Stimulated activated naive CD8-positive, alpha-beta T cell treated with anti-CD3 and anti-CD28 coated beads, Interleukin-15, Interleukin-2, amounts not matched to agents 100 ng/mL and 50 ng/mL, for 24 hours (primary cell): ENCODE results near the gene TRIM7.
A peak's percentile ranks its signal among the peaks of the same experiment; 100 is the strongest.

ENCODE experiments used
- H3K27ac Mint-ChIP-seq: one replicate; pipeline ENCODE4 v1.8.0; 2021; ENCODE audit warnings: mild to moderate bottlenecking, mixed read lengths
- H3K27me3 Mint-ChIP-seq: one replicate; pipeline ENCODE4 v1.8.0; 2021; ENCODE audit warnings: mixed read lengths
- H3K36me3 Mint-ChIP-seq: one replicate; pipeline ENCODE4 v1.8.0; 2021; ENCODE audit warnings: low read depth, mixed read lengths
- H3K4me1 Mint-ChIP-seq: one replicate; pipeline ENCODE4 v1.8.0; 2021; ENCODE audit warnings: low read depth, mixed read lengths
- H3K4me3 Mint-ChIP-seq: one replicate; pipeline ENCODE4 v1.8.0; 2021; ENCODE audit warnings: mild to moderate bottlenecking, mixed read lengths
- H3K9me3 Mint-ChIP-seq: one replicate; pipeline ENCODE4 v1.8.0; 2021; ENCODE audit warnings: mixed read lengths

The TRIM7 gene

DNA sequence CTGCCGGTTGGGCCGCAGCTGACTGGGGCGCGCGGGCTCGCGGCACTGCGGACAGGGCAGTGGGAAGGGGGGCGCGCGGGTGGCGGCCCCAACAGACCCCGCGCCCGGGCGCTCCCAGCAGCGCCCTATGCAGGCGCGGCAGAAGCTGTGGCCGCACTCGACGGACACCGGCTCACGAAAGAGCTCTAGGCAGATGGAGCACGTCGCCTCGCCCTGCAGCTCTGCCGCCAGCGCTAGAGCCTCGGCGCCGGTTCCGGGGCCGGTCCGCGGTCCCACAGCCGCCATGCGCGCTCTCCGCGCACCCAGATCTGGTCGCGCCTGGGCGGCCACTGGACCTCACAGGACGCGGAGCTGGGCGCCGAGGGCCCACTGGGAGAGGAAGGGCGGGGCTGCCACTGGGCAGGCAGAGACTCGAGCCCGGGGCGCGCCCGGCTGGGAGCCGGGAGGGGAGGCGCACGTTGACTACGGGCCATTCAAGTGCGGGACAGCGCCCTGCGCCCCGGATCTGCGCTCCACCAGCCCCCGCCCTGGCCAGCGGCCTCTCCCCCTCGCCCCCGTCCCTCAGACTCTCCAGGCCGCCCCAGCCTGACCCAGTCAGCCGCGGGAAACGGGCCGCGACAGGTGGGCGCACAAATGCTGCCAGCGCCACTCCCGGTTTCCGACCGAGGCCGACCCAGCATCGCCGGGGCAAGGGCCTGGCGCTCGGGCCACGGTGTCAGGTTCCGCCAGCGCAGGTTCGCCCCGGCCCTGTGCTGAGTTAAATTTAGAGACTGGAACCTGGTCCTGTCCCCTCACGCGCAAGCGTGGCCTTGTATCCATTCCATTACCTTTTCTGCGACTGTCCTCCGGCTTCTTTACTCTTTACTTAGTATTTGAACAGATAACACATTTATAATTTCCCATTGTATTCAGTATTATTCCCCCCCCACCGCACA, at the start of gene TRIM7:
TSS of gene TRIM7 (minus strand) at position 371 of the 935 bp plus-strand sequence. CDS start at position 285, 86 bp downstream.
- H3K4me1 Mint-ChIP-seq = peaks cover 41% of the 10 kb centered on the region

DNA sequence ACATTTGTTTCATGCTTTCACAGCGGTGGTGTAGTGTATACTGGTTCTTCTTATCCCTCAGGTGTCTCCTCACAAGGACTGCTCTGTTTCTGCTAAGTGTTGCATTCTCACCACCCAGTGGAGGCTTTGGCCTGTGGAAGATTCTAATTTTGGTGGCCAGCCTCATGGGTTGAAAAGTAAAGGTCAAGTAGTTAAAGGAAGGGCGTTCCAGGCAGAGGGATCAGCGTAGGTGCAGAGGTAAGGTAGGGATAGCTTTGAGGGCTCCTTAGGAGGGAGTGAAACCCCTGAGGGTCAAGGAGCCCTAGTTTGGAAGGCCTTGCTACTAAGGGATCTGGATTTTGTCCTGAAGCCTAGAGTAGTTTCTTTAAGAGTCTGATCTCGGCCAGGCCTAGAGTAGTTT, 43.3 kb upstream of the TRIM7 start:
- peaks cover 49% of the 10 kb centered on the region for H3K36me3 Mint-ChIP-seq
- H3K27ac Mint-ChIP-seq = peak overlapping the region; percentile 89
- peaks cover 71% of the 10 kb centered on the region for H3K4me1 Mint-ChIP-seq
- peak overlapping the region; percentile 91 for H3K4me3 Mint-ChIP-seq
- no peaks in the 10 kb centered on the region for H3K9me3 Mint-ChIP-seq
- H3K27me3 Mint-ChIP-seq = no peaks in the 10 kb centered on the region

More for the DNA sequence above, at the start of gene TRIM7:
- Mint-ChIP-seq H3K36me3 (peaks cover 12% of the 10 kb centered on the region), H3K4me3 (peak within 1 kb of the TSS; percentile 94), H3K27me3 (peaks cover 37% of the 10 kb centered on the region), H3K9me3 (no peaks in the 10 kb centered on the region), H3K27ac (peak within 1 kb of the TSS; percentile 99)

DNA sequence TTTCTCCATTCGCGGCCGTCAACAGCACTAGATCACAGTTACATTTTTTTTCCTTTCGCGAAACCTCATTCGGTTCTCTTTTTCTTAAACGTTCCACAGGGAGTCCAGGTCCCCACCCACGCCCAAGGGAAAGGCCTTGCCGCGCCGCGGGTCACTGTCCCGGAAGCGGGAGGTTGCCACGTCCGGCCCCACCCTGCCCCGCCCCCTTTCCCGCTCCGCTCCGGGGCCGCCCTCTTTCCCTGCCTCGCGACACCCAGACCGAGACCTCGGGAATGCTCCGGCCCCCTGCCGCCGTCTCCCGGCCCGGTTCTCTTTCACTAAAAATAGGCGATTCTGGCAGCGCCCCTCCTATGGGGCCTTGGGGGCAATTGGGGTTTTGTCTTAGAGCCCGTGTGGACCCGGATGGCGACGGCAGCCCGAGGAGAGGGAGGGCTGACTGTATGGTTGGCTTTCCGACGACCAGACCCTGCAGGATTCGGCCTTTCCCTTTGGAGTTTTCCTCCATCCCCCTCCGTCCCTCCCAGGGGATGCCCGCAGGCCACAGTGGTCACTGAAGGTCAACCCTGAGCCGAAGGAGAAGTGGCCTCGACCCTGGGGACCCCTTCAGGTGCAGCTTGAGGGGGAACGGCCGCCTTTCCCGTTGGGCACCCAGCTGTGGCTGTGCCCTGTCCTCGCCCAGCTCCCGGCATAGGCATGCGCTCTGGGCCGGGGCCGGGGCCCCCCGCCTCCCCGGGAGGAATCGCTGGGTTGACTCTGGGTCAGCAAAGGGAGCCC, 41.5 kb upstream of the TRIM7 start:
- H3K36me3 Mint-ChIP-seq = peaks cover 63% of the 10 kb centered on the region

DNA sequence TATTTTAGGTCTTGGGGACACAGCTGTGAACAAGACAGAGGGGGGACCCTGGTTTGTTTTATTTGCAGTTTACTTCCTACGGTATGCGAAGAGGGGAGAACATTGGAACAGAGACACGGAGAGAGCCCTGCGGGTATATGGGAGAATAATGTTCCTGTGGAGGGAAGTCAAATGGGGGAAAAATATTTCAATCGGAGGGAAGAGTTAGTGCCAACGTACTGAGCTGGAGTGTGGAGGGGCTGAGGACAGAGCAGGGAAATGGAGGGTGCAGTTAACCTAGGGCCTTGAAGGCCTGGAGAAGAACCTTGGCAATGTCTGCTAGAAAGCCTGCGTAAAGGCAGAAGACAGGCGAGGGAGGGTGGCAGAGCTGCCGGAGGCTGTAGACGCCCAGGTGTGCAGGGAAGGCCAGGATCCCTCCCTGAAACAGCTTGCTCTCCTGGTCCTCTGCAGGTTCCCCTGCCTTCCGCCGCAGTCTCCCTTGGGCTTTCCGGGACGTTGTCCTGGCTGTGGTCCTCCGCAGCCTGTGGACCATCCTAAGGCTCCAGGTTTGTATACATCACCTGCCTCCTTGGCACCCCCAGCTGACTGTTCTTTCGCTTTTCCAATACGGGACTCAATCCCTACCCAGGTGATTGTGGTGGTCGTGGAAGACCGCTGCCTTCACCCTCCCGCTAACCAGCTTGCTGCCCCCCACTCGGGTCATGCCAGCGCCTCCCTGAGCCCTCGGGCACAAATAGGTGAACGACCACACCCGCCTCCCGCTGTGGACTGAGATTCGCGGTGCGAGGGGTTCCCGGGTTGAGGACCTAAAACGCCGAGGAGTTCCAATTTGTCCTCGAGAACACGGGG, 40.7 kb upstream of the TRIM7 start:
- Mint-ChIP-seq H3K9me3 (no peaks in the 10 kb centered on the region), H3K4me3 (peak overlapping the region; percentile 91), H3K4me1 (peaks cover 82% of the 10 kb centered on the region), H3K27me3 (no peaks in the 10 kb centered on the region), H3K36me3 (peaks cover 65% of the 10 kb centered on the region), H3K27ac (peak overlapping the region; percentile 100)

More for the DNA sequence above, 41.5 kb upstream of the TRIM7 start:
- Mint-ChIP-seq H3K9me3 (no peaks in the 10 kb centered on the region), H3K27me3 (no peaks in the 10 kb centered on the region), H3K4me1 (peaks cover 81% of the 10 kb centered on the region), H3K27ac (peak overlapping the region; percentile 100), H3K4me3 (peak overlapping the region; percentile 91)

DNA sequence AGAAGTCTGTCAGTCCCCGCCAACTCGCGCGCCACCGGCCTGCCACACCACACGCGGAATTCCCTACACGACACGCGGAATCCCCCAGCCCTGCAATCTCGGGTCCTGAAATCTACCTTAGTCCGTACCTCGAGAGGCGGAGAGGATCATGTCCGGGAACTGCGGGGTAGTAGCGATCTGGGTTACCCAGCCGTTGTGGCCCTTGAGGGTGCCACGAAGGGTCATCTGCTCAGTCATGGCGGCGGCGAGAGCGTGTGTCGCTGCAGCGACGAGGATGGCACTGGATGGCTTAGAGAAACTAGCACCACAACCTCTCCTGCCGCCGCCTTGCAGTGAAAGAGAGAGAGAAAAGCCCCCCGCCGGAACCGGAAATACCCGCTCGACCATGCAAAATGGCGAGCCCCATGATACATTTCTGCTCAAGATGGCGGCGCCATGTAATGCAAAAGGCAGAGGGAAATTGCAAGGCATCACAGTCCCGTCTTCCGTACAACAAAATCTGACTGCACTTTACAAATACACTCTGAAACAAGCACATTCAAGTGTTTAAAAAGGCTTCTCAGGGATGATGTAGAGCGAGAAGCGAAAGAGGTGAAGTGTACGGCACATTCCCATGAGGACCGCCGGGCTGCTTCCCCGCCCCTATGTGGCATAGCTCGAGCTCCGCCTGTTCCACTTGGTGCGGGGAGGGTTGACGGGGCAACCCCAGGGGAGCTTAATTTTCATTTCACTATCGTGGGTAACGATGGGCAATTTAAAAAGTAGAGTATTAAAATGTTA, 38.8 kb upstream of the TRIM7 start, which contains the start of gene RACK1:
TSS of gene RACK1 (minus strand) at position 343 of the 780 bp plus-strand sequence. CDS start at position 237, 106 bp downstream.
- Mint-ChIP-seq H3K4me1 (peaks cover 82% of the 10 kb centered on the region), H3K27me3 (no peaks in the 10 kb centered on the region)

DNA sequence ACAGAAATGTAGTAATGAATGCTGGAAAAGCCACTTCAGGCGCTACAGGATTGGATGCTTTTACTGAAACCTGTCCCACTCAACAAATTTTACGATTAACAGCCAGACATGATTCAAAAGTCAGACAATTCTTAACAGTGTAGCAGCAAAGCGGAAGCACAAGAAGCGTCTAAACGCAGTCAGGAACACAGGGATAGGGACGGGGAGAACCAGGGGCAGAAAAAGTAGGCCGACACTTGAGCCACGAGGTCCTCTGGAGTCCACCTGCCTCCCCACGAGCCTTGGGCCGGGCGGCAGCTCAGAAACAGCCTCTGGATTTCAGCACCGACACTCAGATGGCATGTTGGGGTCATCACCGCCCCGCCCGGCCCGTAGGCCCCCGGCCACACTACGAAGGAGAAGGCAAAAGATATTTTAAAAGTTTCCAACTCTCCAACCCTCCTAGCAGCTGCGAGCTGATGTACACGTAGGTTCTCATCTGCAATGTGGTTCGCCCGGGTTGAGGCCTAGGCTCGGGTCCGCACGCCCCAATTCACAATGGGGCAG, 38.1 kb upstream of the TRIM7 start:
- no peaks in the 10 kb centered on the region for H3K27me3 Mint-ChIP-seq
- H3K27ac Mint-ChIP-seq = peak overlapping the region; percentile 100
- H3K36me3 Mint-ChIP-seq = peaks cover 65% of the 10 kb centered on the region
- peaks cover 80% of the 10 kb centered on the region for H3K4me1 Mint-ChIP-seq
- no peaks in the 10 kb centered on the region for H3K9me3 Mint-ChIP-seq
- peak overlapping the region; percentile 98 for H3K4me3 Mint-ChIP-seq

More for the DNA sequence above, 38.8 kb upstream of the TRIM7 start, which contains the start of gene RACK1:
- H3K4me3 Mint-ChIP-seq = peak within 1 kb of the TSS; percentile 98
- no peaks in the 10 kb centered on the region for H3K9me3 Mint-ChIP-seq
- H3K36me3 Mint-ChIP-seq = peaks cover 64% of the 10 kb centered on the region
- H3K27ac Mint-ChIP-seq = peak within 1 kb of the TSS; percentile 100

DNA sequence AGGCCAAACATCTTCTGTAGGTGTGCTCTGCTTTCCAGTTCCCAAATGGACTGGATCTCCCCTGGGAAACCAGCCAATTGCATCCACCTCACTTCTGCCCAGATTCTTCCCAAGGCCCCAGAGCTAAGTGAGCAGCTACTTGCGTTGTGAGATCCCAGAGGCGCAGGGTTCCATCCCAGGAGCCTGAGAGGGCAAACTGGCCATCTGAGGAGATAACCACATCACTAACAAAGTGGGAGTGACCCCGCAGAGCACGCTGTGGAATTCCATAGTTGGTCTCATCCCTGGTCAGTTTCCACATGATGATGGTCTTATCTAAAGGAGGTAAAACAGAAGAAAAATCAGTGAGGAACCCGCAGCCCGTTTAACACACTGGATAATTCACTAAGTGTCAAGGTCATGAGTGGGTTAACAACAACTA, 37.0 kb upstream of the TRIM7 start:
- Mint-ChIP-seq H3K27me3 (no peaks in the 10 kb centered on the region), H3K27ac (peak overlapping the region; percentile 100), H3K4me3 (peak overlapping the region; percentile 98), H3K9me3 (no peaks in the 10 kb centered on the region), H3K4me1 (peaks cover 80% of the 10 kb centered on the region), H3K36me3 (peaks cover 70% of the 10 kb centered on the region)

DNA sequence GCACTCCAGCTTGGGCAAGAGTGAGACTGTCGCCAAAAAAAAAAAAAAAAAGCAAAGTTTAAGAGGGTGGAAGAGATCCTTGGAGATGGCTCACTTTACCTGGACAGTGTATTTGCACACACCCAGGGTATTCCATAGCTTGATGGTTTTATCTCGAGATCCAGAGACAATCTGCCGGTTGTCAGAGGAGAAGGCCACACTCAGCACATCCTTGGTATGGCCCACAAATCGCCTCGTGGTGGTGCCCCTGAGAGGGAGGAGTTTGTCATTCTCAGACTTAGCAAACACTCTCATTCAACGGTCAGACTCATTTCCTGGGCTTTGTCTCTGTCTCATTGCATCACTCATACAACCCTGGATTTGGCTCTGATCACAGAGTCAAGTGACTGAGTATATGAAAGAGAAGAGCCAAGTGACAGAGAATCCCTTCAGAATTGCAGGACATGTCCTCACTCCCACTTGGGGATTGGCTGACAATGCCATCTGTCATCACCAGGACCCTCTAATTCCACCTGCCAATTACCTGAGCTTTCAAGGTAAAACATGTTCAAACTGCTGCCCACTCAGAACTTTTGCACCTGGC, 36.5 kb upstream of the TRIM7 start:
- Mint-ChIP-seq H3K4me1 (peaks cover 85% of the 10 kb centered on the region), H3K27ac (peak overlapping the region; percentile 100), H3K36me3 (peaks cover 76% of the 10 kb centered on the region), H3K27me3 (no peaks in the 10 kb centered on the region), H3K9me3 (no peaks in the 10 kb centered on the region), H3K4me3 (peak overlapping the region; percentile 98)

DNA sequence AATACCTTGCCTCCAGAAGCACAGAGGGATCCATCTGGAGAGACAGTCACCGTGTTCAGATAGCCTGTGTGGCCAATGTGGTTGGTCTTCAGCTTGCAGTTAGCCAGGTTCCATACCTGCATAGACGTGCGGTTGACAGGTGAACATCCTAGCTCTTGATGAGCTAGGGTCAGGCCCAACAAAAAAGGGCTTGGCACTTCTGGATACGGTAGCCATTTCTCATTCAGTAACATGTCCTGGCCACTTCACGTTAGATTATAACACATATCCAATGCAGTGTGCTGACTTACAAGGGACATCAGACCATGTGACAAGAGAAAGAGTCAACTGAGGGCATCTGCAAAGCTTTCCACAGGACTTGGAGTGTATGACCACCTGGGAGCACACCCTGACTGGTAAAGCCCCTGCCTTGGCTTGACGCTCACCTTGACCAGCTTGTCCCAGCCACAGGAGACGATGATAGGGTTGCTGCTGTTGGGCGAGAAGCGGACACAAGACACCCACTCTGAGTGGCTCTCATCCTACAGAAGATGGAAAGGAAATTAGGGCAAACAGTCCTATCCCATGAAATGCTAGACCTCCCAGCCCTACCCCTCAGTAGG, 34.2 kb upstream of the TRIM7 start:
- Mint-ChIP-seq H3K27ac (peak overlapping the region; percentile 89), H3K9me3 (no peaks in the 10 kb centered on the region), H3K36me3 (peaks cover 95% of the 10 kb centered on the region), H3K4me3 (peak overlapping the region; percentile 70), H3K27me3 (no peaks in the 10 kb centered on the region), H3K4me1 (peaks cover 68% of the 10 kb centered on the region)

DNA sequence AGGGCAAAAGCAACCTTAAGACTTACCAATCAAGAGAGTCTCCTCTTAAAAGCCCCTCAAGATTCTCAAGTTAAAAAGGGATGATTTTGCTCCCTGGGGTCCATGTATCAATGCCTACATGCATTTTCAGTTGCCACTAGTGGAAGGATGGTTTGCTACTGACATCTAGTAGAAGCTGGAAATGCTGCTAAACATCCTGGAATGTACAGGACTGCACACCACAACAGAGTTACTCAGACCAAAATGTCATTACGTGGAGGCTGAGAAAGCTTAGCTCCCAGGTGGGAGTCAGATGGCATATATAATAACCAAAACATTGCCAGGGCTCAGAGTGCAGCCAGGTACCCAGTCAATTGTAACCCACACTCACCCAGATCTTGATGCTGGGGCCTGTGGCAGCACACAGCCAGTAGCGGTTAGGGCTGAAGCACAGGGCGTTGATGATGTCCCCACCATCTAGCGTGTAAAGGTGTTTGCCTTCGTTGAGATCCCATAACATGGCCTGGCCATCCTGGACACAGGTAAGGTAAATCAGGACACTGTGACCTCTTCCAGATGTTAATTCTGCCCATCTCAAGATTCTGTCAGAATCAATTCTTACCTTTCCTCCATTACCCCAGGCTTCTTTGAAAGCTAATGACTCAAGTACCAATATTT, 32.9 kb upstream of the TRIM7 start:
- H3K36me3 Mint-ChIP-seq = peaks cover 82% of the 10 kb centered on the region

DNA sequence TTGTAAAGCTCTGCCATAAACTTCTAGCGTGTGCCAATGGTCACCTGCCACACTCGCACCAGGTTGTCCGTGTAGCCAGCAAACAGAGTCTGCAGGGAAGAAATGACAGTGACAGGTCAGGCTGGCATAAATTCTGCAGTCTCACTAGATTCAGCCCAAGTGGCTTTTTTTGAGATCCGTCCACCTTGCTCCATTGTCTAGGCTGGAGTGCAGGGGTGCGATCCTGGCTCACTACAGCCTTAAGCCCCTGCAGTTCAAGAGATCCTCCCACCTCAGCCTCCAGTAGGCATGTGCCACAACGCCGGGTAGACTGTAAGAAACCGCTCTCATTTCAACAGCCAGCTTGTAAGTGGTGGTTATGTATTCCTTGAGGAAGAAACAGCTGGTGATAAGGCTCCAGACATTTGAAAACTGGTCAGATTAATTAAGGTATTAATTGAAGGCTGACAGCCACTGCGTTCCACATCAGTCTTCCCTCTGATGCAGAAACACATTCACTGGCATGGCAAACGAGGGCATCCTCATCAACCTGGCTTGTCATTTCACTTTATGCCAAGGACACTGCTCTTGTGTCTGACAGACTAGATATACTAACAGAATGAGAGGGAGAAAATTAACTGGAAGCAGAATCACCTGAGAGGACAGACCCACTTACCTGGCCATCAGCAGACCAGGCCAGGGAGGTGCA, 32.1 kb upstream of the TRIM7 start:
- peak overlapping the region; percentile 32 for H3K4me3 Mint-ChIP-seq
- H3K4me1 Mint-ChIP-seq = peaks cover 54% of the 10 kb centered on the region
- H3K27me3 Mint-ChIP-seq = no peaks in the 10 kb centered on the region
- H3K36me3 Mint-ChIP-seq = peaks cover 77% of the 10 kb centered on the region
- H3K9me3 Mint-ChIP-seq = no peaks in the 10 kb centered on the region
- H3K27ac Mint-ChIP-seq = peak overlapping the region; percentile 80

More for the DNA sequence above, 32.9 kb upstream of the TRIM7 start:
- H3K4me1 Mint-ChIP-seq = peaks cover 61% of the 10 kb centered on the region
- H3K4me3 Mint-ChIP-seq = peak overlapping the region; percentile 59
- H3K9me3 Mint-ChIP-seq = no peaks in the 10 kb centered on the region
- peak overlapping the region; percentile 83 for H3K27ac Mint-ChIP-seq
- no peaks in the 10 kb centered on the region for H3K27me3 Mint-ChIP-seq

DNA sequence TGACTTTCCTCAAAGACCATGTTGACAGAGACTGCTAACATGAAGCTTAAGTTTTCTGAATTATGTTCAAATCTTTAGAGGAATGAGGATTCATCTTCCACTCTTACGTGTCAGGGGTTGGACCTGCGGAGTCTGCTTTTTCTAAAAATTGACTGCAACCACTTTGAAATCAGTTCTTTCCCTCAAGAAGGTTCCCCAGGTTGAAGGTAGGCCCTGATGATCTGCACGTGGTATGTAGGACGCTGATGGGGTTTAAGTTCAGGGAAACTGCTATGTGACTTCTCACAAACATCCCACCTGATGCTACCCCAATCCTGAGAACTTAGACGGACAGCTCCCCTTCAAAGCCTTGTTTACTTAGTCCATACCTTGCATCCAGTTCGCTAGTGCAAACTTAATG, 31.5 kb upstream of the TRIM7 start:
- Mint-ChIP-seq H3K9me3 (no peaks in the 10 kb centered on the region), H3K4me3 (no peak overlapping the region), H3K27me3 (no peaks in the 10 kb centered on the region), H3K27ac (peak overlapping the region; percentile 80), H3K36me3 (peaks cover 75% of the 10 kb centered on the region), H3K4me1 (peaks cover 47% of the 10 kb centered on the region)
